ENCODE data around the gene TGFB1I1. TPM values are rescaled to one million over a fixed set of nuclear protein-coding genes. Genes with fewer than 3 reads are reported as not detected.
A peak's percentile ranks its signal among the peaks of the same experiment; 100 is the strongest.

Gene TGFB1I1
- total and polyA plus RNA-seq, 2 of the 13 experiments (the other 11 are each of a cell fraction or from before 2014, with no cell fraction given): 0.80 to 2.9 TPM

DNA sequence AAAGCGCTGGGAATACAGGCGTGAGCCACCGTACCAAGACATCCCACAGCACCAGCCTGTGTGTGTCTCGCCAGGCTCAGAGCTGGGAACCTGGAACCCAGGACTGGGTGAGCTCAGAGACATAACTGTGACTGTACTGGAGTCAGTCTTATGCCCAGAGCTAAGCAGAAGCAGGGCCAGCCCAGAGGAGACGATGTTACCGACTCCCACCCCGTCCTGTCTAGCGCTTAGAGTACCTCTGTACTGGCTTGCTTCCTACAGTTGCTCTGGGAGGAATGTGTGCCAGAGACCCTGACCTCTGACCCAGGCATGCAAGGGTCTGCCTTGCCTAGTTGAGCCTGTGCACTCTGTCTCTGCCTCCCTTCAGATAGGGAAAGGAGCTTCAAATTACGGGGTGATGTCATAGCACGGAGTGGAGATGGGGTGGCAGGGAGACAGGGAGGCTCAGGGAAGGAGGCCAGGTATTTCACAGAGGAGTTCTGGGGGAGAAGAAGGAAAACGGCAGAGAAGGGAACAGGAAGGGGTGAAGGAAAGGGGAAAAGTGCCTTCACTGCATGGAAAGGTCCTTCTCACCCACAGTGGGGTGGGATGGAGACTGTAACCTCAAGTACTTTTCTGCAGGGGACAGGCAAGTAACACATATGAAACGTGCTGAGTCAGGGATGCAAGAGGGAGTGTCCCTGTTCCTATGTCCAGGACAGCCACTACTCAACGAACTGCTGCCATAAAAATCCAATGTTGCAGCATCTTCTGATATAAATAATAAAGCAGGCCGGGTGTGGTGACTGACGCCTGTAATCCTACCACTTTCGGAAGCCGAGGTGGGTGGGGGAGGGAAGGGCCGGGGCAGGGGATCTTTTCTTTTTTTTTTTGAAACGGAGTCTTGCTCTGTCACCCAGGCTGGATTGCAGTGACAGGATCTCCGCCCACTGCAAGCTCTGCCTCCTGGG, 18.4 kb upstream of the TGFB1I1 start (continued):
- TF ChIP-seq SIX4 (CRISPR knock-in tag; IDR thresholded peaks at IDR 0.05): peak; percentile 93
- peak; percentile 71 for TF ChIP-seq THAP11 (CRISPR knock-in tag; IDR thresholded peaks at IDR 0.05)
- no peak for TF ChIP-seq ZFP36L2 (CRISPR knock-in tag; IDR thresholded peaks at IDR 0.05)
- TF ChIP-seq, protein P1, sequence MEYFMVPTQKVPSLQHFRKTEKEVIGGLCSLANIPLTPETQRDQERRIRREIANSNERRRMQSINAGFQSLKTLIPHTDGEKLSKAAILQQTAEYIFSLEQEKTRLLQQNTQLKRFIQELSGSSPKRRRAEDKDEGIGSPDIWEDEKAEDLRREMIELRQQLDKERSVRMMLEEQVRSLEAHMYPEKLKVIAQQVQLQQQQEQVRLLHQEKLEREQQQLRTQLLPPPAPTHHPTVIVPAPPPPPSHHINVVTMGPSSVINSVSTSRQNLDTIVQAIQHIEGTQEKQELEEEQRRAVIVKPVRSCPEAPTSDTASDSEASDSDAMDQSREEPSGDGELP (IDR thresholded peaks at IDR 0.05; ENCODE audit: borderline replicate concordance, low read depth): no peak
- TF ChIP-seq DMAP1 (CRISPR knock-in tag; IDR thresholded peaks at IDR 0.05): peak; percentile 32; the same call in 1 of the 2 replicates
- 0 out of 2 replicates have a peak, but pooled peaks have one; percentile 50 for TF ChIP-seq ZNF557 (CRISPR knock-in tag; IDR thresholded peaks at IDR 0.05)
- TF ChIP-seq, protein P2, sequence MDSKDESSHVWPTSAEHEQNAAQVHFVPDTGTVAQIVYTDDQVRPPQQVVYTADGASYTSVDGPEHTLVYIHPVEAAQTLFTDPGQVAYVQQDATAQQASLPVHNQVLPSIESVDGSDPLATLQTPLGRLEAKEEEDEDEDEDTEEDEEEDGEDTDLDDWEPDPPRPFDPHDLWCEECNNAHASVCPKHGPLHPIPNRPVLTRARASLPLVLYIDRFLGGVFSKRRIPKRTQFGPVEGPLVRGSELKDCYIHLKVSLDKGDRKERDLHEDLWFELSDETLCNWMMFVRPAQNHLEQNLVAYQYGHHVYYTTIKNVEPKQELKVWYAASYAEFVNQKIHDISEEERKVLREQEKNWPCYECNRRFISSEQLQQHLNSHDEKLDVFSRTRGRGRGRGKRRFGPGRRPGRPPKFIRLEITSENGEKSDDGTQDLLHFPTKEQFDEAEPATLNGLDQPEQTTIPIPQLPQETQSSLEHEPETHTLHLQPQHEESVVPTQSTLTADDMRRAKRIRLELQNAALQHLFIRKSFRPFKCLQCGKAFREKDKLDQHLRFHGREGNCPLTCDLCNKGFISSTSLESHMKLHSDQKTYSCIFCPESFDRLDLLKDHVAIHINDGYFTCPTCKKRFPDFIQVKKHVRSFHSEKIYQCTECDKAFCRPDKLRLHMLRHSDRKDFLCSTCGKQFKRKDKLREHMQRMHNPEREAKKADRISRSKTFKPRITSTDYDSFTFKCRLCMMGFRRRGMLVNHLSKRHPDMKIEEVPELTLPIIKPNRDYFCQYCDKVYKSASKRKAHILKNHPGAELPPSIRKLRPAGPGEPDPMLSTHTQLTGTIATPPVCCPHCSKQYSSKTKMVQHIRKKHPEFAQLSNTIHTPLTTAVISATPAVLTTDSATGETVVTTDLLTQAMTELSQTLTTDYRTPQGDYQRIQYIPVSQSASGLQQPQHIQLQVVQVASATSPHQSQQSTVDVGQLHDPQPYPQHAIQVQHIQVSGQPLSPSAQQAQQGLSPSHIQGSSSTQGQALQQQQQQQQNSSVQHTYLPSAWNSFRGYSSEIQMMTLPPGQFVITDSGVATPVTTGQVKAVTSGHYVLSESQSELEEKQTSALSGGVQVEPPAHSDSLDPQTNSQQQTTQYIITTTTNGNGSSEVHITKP (CRISPR knock-in tag; IDR thresholded peaks at IDR 0.05; ENCODE audit: low read depth): no peak; the same call in 1 of the 2 replicates
- TF ChIP-seq MEF2D (CRISPR knock-in tag; IDR thresholded peaks at IDR 0.05): peak; percentile 72; the same call in 1 of the 2 replicates
- TF ChIP-seq ZNF883 (CRISPR knock-in tag; IDR thresholded peaks at IDR 0.05; ENCODE audit: not compliant biosample characterization): no peak
- TF ChIP-seq GTF3A (CRISPR knock-in tag; conservative IDR thresholded peaks at IDR 0.05): no peak
- TF ChIP-seq, protein P3, sequence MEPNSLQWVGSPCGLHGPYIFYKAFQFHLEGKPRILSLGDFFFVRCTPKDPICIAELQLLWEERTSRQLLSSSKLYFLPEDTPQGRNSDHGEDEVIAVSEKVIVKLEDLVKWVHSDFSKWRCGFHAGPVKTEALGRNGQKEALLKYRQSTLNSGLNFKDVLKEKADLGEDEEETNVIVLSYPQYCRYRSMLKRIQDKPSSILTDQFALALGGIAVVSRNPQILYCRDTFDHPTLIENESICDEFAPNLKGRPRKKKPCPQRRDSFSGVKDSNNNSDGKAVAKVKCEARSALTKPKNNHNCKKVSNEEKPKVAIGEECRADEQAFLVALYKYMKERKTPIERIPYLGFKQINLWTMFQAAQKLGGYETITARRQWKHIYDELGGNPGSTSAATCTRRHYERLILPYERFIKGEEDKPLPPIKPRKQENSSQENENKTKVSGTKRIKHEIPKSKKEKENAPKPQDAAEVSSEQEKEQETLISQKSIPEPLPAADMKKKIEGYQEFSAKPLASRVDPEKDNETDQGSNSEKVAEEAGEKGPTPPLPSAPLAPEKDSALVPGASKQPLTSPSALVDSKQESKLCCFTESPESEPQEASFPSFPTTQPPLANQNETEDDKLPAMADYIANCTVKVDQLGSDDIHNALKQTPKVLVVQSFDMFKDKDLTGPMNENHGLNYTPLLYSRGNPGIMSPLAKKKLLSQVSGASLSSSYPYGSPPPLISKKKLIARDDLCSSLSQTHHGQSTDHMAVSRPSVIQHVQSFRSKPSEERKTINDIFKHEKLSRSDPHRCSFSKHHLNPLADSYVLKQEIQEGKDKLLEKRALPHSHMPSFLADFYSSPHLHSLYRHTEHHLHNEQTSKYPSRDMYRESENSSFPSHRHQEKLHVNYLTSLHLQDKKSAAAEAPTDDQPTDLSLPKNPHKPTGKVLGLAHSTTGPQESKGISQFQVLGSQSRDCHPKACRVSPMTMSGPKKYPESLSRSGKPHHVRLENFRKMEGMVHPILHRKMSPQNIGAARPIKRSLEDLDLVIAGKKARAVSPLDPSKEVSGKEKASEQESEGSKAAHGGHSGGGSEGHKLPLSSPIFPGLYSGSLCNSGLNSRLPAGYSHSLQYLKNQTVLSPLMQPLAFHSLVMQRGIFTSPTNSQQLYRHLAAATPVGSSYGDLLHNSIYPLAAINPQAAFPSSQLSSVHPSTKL (CRISPR knock-in tag; IDR thresholded peaks at IDR 0.05): peak; percentile 61; the same call in 1 of the 2 replicates
- TF ChIP-seq ZNF484 (CRISPR knock-in tag; IDR thresholded peaks at IDR 0.05; ENCODE audit: borderline replicate concordance, low read depth): no peak
- peak; percentile 92 for TF ChIP-seq ZNF441 (CRISPR knock-in tag; IDR thresholded peaks at IDR 0.05; ENCODE audit: borderline replicate concordance)
- no peak for TF ChIP-seq CHD2 (IDR thresholded peaks at IDR 0.05; ENCODE audit: low read depth, low read length)
